GM19463 (cell line): ENCODE results near the gene UBE2O.

Source experiments
- ATAC-seq: cut with Tn5 transposase; IDR thresholded peaks from one replicate; pipeline ENCODE4 v1.9.1; 2021; ENCODE audit warnings: mild to moderate bottlenecking, moderate library complexity; ENCODE audit not compliant: unreplicated experiment

Gene UBE2O

DNA sequence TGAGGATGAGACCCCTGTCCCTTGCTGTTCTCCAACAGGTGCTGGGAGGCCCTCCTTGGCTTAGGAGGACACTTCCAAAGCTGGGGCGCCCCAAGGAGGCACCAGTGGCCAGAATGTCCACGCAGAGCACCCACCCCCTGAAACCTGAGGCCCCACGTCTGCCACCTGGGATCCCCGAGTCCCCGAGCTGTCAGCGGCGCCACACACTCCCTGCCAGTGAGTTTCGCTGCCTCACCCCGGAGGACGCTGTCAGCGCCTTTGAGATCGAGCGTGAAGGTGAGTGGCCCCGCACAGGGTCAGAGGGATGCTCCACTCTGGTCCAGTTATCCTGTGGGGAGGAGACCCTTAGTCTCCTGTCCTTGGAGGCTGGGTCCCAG, 15.7 kb upstream of the UBE2O start:
- no peak for ATAC-seq

DNA sequence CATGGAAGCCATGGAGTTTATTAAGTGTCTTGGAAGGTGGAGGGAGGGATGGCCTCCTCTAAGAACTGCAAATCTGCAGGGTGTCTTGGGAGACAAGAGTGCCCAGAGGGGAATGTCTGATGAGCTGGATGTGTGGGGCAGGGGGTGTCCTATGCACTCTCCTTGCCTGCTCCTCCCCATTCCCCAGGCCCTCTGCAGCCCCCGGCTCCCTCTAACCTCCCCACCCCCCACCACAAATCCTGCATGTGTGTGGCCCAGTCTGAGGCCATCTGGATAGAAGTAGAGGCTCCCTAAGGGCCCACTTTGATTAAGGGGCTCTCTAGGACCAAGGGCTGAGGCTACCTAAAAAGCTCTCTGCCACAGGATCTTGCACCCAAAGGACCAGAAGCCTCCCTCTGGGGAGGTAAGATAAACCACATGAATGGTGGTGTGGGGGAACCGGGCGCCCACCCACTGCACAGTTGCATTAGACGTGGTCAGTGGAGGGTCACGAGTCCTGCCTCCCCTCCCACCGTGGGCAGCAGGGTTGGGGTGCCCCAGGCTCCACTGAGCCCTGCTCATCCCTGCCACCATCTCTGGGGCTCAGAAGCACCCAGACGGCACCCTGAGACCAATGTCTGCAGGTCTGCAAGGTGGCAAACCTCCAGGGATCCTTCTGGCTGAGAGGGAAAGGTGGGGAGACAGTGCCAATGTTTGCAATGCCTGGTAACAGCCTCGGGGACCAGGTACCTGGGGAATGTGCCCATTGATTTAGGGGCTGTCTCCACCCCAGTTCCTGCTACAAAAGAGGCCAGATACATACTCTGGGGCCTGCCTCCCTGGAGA, 15.1 kb upstream of the UBE2O start:
- ATAC-seq, result no peak

DNA sequence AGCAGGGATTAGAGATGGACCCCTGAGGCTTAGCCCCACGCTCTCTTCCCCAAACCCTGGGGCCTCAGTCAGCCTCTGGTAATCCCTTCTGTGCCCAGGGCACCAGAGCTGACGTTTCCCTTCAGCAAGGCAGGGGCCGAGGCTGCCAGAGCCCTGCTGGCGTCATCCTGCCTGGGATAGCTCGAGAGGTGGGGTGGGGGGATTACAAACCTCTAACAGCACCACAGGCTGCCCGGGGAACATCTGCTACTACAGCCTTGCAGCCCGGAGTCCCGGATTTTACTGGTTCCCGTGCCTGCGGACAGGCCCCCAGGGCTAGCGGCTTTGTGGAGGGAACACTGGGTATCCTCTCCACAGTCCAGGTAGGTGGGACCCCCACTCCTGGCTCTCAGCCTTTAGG, 14.4 kb upstream of the UBE2O start, which contains the start of gene AANAT:
Gene AANAT, plus strand, starts transcription at position 238 of the 400 bp plus-strand sequence. CDS start 1,144 bp downstream, outside the sequence.
- no peak for ATAC-seq

DNA sequence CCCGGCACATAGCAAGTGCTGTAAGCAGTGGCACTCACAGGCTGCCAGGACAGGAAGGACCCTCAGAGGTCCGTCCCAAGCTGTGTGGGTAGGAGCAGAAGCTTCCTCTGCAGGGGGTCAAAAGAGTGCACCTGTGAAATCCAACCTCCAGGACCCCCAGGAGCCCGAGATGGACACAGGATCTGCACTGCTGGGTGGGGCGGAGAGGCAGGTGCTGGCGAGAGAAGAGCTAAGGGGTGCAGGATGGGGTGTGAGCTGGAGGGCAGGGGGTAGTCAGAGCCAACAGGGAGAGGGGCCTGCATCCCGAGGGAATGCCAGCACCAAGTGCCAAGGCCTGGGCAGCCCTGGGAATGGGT, 13.8 kb upstream of the UBE2O start:
- ATAC-seq, result no peak

DNA sequence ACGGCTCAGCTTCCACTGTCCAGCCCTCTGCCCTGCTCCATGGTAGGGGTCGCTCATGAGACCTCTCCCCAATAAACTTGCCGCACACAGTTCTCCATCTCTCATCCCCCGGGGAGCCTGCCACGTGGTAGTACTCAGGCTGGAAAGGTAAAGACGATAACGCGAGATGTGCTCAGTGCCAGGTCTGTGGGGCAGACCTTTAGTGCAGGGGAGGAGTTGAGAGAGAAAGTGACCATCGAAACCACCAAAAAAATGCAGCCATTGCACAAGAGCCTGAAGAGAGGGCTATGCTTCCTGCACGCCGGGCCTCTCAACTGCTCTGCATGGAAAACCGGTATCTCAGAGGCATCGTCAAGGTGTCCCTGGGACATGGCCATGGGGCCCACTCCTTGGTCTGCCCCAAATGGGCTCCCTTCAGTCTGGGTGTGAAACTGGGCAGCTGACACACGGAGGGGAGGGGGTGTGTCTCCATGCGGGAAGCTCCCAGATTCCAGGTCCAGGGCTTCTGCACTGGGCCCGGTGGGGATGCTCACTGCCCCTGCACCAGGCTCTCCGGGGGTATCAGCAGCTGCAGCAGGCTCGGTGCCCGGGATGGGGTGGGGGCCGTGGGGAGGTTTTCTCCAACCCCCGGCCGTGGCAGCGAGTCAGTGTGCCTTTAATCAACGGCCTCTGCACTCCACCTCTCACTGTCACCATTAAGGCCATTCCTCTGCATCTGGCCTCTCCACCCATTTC, 9.8 kb upstream of the UBE2O start:
- no peak for ATAC-seq

DNA sequence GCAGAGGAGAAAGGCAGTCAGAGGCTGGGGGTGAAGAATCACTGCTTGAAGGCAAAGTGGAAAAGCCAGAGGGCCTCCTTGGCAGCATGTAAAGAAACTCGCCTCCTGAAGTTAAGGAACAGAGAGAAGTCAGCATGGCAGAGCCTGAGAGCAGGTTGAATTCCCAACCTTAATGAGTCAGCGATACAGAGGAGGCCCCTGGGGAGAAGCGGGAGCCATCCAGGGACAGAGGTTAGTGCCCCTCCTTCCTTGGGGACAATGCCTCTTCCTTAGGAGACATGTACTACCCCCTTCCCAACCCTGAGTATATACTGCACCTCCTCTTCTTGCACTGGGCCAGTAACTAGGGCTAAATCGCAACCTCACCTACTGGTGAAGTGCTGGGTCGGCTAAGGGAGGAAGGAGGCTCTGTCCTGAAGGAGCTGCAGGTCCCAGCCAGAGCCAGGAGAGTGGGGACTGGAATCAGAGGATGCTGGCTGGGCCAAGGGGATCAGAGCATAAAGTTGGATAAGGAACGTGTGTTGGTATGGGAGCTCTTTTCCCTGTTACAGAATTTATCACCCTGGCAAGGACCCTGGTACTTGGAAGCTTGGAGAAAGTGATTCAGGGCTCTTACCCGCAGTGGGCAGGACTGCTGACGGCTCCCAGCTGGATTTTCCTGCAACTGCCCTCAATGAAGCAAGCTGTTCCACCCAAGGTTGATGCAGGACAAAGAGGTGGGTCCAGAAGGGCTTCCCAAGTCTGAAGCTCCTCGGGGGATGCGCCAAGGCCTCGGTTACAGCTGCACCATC, 9.0 kb upstream of the UBE2O start:
- ATAC-seq, result no peak

DNA sequence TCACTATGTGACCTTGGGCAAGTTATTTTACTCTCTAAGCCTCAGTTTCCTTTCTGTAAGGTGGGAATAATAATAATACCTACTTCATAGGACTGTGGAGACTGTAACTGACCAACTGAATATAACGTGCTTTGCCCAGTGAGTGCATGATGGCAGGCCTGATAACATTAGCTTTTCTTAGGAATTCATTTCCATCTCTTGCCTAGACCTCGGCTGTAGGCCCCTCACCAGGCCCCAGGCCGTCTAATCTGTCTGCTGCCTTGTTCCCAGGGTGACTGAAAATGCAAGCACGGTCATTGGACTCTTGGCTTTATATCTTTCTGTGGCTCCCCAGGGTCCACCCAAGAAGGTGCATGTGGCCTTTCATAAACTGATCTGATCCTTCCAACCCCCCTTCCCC, 6.7 kb upstream of the UBE2O start:
- ATAC-seq, result no peak

DNA sequence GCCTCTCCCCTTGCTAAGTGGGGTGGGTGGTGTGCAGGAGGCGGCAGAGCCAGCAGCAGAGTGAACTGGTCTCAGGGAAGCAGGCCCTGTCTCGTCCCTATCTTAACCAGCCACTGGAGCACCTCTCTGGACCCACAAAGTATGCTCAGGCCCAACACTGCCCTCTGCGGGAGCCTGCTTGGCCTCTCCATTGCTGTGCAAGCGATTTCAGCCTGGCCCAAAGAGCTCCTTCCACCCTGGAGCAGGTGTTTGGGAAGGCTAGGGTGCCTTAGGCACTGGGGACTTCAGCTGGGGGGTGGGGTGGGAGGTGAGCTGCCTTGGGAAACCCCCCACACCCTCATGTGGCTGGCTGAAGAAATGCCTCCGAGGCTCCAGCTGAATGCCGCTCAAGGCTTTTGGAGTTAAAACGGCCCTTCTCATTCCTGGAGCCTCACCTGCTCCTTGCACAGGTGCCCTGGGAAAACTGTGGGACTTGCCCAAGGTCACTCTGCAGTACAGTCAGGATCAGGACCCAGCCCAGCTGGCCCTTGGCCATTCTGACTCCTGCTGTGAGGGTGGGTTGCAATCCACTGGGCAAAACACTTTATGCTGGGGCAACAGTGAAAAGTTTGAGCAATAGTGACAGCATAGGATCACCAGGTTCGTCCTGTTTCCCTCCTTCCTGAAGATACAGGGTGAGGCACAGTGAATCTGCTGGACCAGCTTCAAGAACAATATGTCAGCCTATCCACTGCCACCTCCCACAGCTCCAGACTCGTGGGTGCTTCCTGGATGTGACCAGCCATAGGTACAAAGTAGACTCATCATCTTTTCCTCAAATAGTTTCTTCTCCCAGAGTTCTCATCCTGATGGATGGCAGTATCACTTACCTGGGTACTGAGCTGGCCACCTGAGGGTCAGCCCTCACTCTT, 5.9 kb upstream of the UBE2O start:
- no peak for ATAC-seq

DNA sequence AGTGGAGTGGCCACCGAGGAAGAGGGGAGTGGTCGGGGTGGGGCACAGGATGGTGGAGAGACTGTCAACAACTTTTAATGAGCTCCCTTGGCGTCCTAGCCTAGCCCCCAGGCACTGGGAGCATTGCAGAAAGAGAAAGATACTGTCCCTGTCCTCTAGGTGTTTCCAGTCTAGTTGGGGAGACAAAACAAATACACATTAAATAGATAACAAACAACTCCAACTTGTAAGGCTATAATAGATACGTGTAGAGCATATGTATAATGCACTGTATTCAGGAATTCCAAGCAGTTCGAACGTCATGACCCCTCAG, 435 bp upstream of the UBE2O start:
- ATAC-seq, result no peak

DNA sequence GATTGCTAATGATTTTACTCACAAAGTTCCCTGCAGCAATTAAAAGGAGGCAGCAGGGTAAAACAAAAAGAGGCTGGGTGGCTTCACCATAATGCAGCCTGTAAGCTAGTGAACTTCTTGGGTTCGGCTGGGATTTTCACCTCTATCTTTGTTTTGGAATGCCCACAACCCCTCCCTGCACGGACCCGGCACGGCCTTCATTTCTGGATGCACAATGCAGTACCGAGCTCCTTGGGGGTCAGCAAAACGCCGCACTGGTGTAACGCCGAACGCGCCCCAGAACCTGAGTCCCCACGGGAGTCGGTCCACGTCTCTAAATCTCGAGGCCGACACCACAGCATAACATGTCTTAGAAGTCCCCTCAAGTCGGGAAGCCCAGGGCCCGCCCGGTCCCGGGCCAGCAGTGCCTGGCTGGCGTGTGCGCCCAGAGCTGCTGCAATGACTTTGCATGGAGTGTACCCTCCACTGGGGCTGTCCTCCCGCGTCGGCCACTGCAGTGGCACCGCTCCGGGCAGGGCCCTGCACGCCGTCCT, 759 bp downstream of the UBE2O start:
- peak; percentile 21 for ATAC-seq

DNA sequence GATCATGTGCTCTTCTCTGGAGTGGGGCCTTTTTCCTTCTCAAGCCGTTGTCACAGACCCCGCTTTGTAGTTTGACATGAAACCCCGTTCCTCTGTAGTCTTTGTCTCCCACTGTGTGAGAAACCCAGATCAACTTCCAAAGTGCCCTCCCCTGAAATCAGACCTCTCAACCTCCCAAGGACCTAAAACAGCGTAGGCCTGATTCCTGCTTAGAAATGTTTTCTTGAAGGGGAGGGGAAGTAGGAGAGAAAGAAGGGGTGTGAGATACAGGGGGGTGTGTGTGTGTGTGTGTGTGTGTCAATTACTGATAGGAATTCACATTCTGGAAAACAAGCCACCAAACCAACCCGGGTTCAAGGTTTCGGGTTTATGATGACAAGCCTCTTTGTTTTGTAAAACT, 1.4 kb downstream of the UBE2O start:
- ATAC-seq, result no peak

DNA sequence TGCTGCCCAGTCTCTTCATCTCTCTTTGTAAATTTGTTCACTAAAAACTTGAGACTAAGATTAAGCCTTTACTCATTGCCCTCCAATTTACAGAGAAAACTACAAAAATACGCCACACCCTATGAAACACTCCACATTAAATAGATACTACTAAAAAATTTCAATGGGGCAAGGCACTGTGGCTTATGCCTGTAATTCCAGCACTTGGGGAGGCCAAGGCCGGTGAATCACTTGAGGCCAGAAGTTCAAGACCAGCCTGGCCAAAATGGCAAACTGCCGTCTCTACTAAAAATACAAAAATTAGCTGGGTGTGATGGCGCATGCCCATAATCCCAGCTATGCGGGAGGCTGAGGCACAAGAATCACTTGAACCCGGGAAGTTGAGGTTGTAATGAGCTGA, 3.8 kb downstream of the UBE2O start:
- no peak for ATAC-seq

DNA sequence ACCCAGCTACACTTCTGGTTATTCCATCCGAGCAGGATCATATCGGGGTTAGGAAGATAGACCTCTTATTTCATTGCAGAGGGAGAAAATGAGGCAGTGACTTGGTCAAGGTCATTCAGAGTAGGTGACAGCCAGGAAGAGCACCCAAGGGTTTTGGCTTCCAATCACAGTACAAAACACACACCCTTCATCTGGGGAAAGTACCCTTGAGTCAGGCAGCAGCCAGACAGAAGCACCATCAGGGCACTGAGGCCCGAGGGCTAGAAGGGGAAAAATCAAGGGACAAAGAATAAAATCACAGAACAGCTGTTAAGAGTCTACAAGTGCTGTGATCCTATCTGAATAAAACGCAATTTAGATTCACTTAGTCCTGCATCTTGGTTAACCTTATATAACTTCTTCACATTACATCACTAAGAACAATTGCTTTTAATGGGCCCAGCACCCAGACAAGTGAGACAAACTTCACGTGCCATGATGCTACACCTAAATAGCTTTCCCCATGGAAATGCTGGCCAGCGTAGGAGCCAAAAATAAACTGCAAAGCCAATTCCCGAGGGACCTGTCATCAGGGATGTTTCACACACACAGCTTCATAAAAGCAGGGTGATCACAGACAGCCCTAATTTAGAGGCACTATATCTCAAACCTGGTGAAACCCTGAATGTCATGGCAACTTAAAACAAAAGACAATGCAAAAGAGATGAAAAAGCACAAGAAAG, 4.9 kb downstream of the UBE2O start:
- no peak for ATAC-seq

DNA sequence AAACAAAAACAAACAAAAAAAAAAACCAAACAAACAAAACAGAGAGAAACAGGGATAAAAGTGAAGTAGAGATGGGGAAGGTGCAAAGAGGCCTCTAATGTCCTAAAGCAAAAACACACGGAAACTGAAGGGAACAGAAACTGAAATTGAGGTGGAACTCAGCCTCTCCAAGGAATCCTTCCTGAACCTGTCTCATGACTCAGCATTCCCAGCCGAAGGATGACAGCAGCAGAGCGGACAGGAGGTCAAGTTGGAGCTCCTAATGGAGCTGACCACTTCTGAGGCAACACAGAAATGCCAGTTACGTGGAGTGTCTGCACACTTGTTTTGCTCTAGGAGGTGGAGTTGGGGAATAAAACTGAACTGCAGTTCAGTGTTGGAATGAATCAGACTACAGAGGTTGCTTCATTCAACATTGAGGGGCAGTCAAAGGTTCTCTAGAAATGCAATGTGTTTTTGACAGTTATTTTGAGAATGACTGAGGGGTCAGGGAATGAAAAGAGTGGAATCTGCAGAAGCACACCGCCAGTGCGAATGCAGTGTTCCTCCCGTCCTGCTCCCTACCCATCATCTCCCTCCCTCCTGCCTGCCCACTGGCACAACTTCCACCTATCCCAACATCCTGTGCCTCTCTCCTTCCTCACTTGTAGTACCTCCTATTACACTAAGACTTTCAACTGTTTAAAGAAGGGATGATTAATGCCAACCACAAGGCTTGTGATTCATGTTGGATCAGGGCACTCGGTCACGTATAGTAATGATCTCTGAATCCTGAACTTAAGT, 6.3 kb downstream of the UBE2O start:
- no peak for ATAC-seq

DNA sequence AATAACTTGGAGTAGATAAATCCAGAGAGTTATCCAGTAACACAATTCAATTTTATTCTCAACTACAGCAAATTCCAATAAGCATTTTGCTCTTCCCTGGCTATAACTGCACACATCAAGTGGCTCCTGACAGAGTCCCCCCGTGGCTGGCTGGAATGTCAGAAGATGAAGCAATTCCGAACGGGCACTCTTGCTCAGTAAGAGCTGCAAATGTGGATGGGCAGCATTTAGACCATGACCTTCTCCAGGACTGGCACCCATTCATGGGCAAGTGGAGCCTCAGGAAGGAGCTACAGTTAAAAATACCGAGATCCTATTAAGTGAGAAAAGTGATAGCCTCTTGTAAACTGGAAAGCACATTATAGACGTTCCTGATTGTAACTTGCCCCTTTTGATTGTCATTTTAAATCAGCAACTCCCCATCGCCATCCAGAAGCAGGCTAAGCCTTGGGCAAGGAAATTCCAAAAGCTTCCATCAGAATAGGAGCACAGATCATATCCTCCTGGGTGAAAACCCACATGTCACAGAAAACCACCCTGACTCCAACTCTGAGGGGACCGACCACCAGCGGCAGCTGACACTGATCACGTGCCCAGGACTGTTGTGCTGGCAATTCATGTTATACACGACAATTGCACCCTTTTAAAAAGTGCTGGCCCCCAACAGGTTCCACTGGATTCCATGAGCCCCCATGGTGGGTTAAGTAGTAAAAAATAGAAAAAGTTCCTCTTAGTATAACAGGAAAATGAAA, 7.1 kb downstream of the UBE2O start:
- no peak for ATAC-seq

DNA sequence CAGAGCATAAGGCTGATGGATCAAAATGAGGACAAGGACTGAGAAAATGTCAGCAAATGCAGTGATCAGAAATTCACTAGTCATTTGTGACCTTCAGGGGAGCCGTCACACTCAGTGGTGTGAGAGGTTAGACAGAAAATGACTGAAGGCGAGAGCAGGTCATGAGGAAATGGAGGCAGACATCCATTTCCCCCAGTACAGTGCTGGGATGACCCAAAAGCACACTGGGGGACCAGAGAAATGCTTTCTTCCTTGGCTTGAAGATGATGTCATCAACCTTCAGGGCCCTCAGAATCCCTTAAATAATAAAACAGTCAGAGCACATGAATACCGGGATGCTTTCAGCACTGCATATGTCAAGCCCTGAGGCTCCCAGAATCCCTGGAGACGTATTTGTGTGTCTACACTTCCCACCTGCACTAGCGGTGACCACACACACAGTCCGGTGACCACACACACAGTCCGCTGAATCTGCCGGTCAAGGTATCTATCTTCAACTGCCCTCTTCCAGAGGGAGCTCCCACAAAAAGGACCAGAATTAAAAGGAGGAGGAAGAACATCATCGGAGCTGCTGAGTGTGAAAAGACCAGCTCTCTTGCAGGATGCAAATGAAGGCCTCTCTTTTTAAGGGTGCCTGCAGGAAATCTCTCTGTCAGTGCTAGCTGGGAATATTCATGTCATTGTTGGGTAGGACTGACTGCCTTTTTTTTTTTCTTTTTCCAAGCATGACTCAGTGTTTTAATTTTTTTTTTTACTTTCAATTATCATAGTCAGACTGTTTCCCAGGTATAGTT, 8.2 kb downstream of the UBE2O start:
- no peak for ATAC-seq
